H1 (cell line): Measurements from ENCODE around the gene IDI2.

Source experiments
- CTCF ChIP-seq, 3 experiments: IDR thresholded peaks; 1 replicate in 2 of 3; 2 replicates in 1 of 3; pipeline versions ENCODE4 v1.5.1 to v1.6.1; 2011; ENCODE audit warnings: low read length in 3 of 3, mild to moderate bottlenecking in 3 of 3, inconsistent platforms in 2 of 3, low read depth in 1 of 3, moderate library complexity in 1 of 3; ENCODE audit not compliant: insufficient read depth in 1 of 3; ENCODE audit errors: control extremely low read depth in 1 of 3
- EGR1 ChIP-seq: IDR thresholded peaks from 2 replicates; pipeline ENCODE4 v1.6.1; 2011; ENCODE audit warnings: low read depth, low read length, borderline replicate concordance
- EZH2 ChIP-seq: fragments of 200-600 bp; sonication (generic); IDR thresholded peaks from 2 replicates; pipeline ENCODE4 v1.7.1; 2012; ENCODE audit warnings: low read depth, mild to moderate bottlenecking, moderate library complexity, low read length, inconsistent platforms; ENCODE audit not compliant: severe bottlenecking
- KDM5A ChIP-seq: fragments of 200-600 bp; IDR thresholded peaks from 2 replicates; pipeline ENCODE4 v1.7.1; 2012; ENCODE audit warnings: mild to moderate bottlenecking, low read length, inconsistent platforms, mixed read lengths
- MAFK ChIP-seq: IDR thresholded peaks from 2 replicates; pipeline ENCODE4 v1.6.1; 2012; ENCODE audit warnings: low read depth, mild to moderate bottlenecking, improper control_type of control experiment, low read length
- PHF8 ChIP-seq: fragments of 200-600 bp; sonication (generic); conservative IDR thresholded peaks from 2 replicates; pipeline ENCODE4 v1.7.1; 2012; ENCODE audit warnings: low read depth, mild to moderate bottlenecking, inconsistent platforms, low read length, moderate library complexity
- POLR2A ChIP-seq, 2 experiments: IDR thresholded peaks; 1 replicate in 1 of 2; 2 replicates in 1 of 2; pipeline ENCODE4 v1.6.1; 2011; ENCODE audit warnings: low read depth in 2 of 2, low read length in 2 of 2, mild to moderate bottlenecking in 2 of 2; ENCODE audit errors: control extremely low read depth in 1 of 2
- SUZ12 ChIP-seq: fragments of 200-600 bp; sonication (generic); IDR thresholded peaks from 2 replicates; pipeline ENCODE4 v1.6.1; 2012; ENCODE audit warnings: mild to moderate bottlenecking, inconsistent platforms, low read length, moderate library complexity, mixed read lengths

GRCh38 chr10:988667-989545, 36.8 kb downstream of the IDI2 start:
- TF ChIP-seq CTCF (IDR thresholded peaks at IDR 0.05; ENCODE audit: control extremely low read depth in 1 of 3, insufficient read depth in 1 of 3, low read depth in 1 of 3, low read length in 3 of 3) (no peak), POLR2A (IDR thresholded peaks at IDR 0.05; ENCODE audit: control extremely low read depth in 1 of 2, low read depth in 2 of 2, low read length in 2 of 2) (no peak), MAFK (no peak), KDM5A (no peak), EGR1 (no peak), SUZ12 (no peak), EZH2 (no peak), PHF8 (no peak; the same call in 1 of the 2 replicates)
